ENCODE data around the gene RAD51C. TPM values are rescaled to one million over a fixed set of nuclear protein-coding genes. Genes with fewer than 3 reads are reported as not detected.

Gene RAD51C
- total RNA-seq, 2 donors from 2014 or later, result 18.0 to 26.5 TPM

DNA sequence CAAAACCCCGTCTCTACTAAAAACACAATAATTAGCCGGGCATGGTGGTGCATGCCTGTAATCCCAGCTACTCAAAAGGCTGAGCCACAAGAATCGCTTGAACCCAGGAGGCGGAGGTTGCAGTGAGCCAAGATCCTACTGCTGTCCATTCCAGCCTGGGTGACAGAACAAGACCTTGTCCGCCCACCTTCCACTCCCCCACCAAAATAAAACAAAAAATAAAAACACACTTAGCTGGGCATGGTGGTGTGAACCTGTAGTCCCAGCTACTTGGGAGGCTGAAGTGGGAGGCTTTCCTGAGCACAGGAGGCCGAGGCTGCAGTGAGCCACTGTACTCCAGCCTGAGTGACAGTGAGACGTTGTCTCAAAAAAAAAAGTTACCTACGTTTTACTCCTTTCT is 66.5 kb downstream of the RAD51C start:
- whole genome bisulfite sequencing, 2 experiments (ENCODE audit: insufficient coverage in 1 of 2, insufficient read length in 1 of 2), result 95 to 96% methylated on average over 3 to 7 of the region's 8 CpGs
- H3K9me3 Mint-ChIP-seq, result no peaks in the 10 kb centered on the region
- H3K27me3 ChIP-seq (ENCODE audit: control insufficient read depth, insufficient read depth, low read length, poor library complexity, severe bottlenecking), result peaks cover 37% of the 10 kb centered on the region

DNA sequence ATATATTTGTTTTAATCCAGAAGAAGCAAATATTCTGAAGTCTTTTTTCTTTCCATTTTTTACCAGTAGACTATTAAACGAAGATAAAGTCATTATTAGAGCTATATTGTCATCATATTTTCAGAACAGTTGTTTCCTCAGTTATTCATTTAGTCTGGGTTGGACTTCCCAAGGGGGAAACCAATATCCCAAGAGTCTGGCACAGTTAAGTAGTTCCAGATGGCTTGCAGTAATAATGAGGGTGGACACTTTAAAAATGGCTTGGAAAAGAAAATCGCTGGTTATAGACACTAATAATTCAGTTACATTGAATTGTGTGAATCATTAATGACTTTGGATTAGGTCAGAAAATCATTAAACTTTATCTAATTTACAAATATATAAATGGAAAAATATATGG is 67.1 kb downstream of the RAD51C start:
- Histone ChIP-seq H3K27ac (ENCODE audit: low read depth, low read length) (no peak overlapping the region), H3K36me3 (ENCODE audit: control insufficient read depth, insufficient read depth, low read length) (no peaks in the 10 kb centered on the region), H3K9ac (ENCODE audit: extremely low read depth, low read length, poor library complexity, severe bottlenecking) (no peak overlapping the region), H3K4me1 (ENCODE audit: control insufficient read depth, insufficient read depth, low read length) (no peaks in the 10 kb centered on the region), H3K4me3 (ENCODE audit: low read length) (no peak overlapping the region), H3K9me3 (ENCODE audit: control insufficient read depth, low read length) (no peaks in the 10 kb centered on the region), H3K27me3 (ENCODE audit: control insufficient read depth, insufficient read depth, low read length, poor library complexity, severe bottlenecking) (peaks cover 36% of the 10 kb centered on the region)
- TF ChIP-seq CTCF (conservative IDR thresholded peaks at IDR 0.05), result no peak
- WGBS, 2 experiments (ENCODE audit: insufficient coverage in 1 of 2, insufficient read length in 1 of 2), result 88% methylated on average over 2 of the region's 2 CpGs; no CpG with 5 or more reads in 1 of the 2 experiments
- Mint-ChIP-seq H3K27me3 (ENCODE audit: insufficient read depth) (peaks cover 29% of the 10 kb centered on the region), H3K4me3 (no peak overlapping the region), H3K9me3 (no peaks in the 10 kb centered on the region), H3K4me1 (peaks cover 7% of the 10 kb centered on the region), H3K27ac (no peak overlapping the region), H3K36me3 (ENCODE audit: low read depth) (no peaks in the 10 kb centered on the region)
- no peak for DNase-seq

More for the DNA sequence above, 66.5 kb downstream of the RAD51C start:
- Mint-ChIP-seq H3K27me3 (ENCODE audit: insufficient read depth) (peaks cover 33% of the 10 kb centered on the region), H3K27ac (no peak overlapping the region), H3K4me1 (peaks cover 7% of the 10 kb centered on the region), H3K36me3 (ENCODE audit: low read depth) (no peaks in the 10 kb centered on the region), H3K4me3 (no peak overlapping the region)
- Histone ChIP-seq H3K36me3 (ENCODE audit: control insufficient read depth, insufficient read depth, low read length) (no peaks in the 10 kb centered on the region), H3K9ac (ENCODE audit: extremely low read depth, low read length, poor library complexity, severe bottlenecking) (no peak overlapping the region), H3K9me3 (ENCODE audit: control insufficient read depth, low read length) (no peaks in the 10 kb centered on the region), H3K4me3 (ENCODE audit: low read length) (no peak overlapping the region), H3K4me1 (ENCODE audit: control insufficient read depth, insufficient read depth, low read length) (no peaks in the 10 kb centered on the region), H3K27ac (ENCODE audit: low read depth, low read length) (no peak overlapping the region)
- no peak for TF ChIP-seq CTCF (conservative IDR thresholded peaks at IDR 0.05)
- no peak for DNase-seq

GRCh38 chr17:58760248-58760647 is 67.8 kb downstream of the RAD51C start:
- H3K36me3 ChIP-seq (ENCODE audit: control insufficient read depth, insufficient read depth, low read length), result no peaks in the 10 kb centered on the region
- H3K27me3 ChIP-seq (ENCODE audit: control insufficient read depth, insufficient read depth, low read length, poor library complexity, severe bottlenecking), result peaks cover 32% of the 10 kb centered on the region
- H3K4me3 ChIP-seq (ENCODE audit: low read length), result no peak overlapping the region
- no peak for DNase-seq
- peaks cover 7% of the 10 kb centered on the region for H3K4me1 Mint-ChIP-seq
- WGBS, 2 experiments (ENCODE audit: insufficient coverage in 1 of 2, insufficient read length in 1 of 2), result 86% methylated on average over 2 of the region's 2 CpGs
- no peak overlapping the region for H3K27ac ChIP-seq (ENCODE audit: low read depth, low read length)
- no peak for TF ChIP-seq CTCF (conservative IDR thresholded peaks at IDR 0.05)
- peaks cover 23% of the 10 kb centered on the region for H3K27me3 Mint-ChIP-seq (ENCODE audit: insufficient read depth)
- H3K4me1 ChIP-seq (ENCODE audit: control insufficient read depth, insufficient read depth, low read length), result no peaks in the 10 kb centered on the region
- no peak overlapping the region for H3K9ac ChIP-seq (ENCODE audit: extremely low read depth, low read length, poor library complexity, severe bottlenecking)
- no peaks in the 10 kb centered on the region for H3K9me3 ChIP-seq (ENCODE audit: control insufficient read depth, low read length)
- no peaks in the 10 kb centered on the region for H3K9me3 Mint-ChIP-seq
- no peak overlapping the region for H3K27ac Mint-ChIP-seq
- H3K36me3 Mint-ChIP-seq (ENCODE audit: low read depth), result no peaks in the 10 kb centered on the region
- H3K4me3 Mint-ChIP-seq, result no peak overlapping the region

Measured in endodermal cell (in vitro differentiated cells).